Measurements from ENCODE around the gene SATB1. TPM values are rescaled to one million over a fixed set of nuclear protein-coding genes. Genes with fewer than 3 reads are reported as not detected.

Gene SATB1
- total RNA-seq, 1 donor from 2014 or later, result 3.4 TPM

- H3K36me3 ChIP-seq (ENCODE audit: control insufficient read depth, insufficient read depth, low read length), result no peaks in the 10 kb centered on the region
- peaks cover 28% of the 10 kb centered on the region for H3K27me3 ChIP-seq (ENCODE audit: control insufficient read depth, insufficient read depth, low read length)
- no peak for DNase-seq (ENCODE audit: low read depth)
- no peak overlapping the region for H3K4me3 ChIP-seq (ENCODE audit: low read depth, low read length)
- no peak for TF ChIP-seq CTCF (IDR thresholded peaks at IDR 0.05; ENCODE audit: insufficient read depth, low read length, poor library complexity, severe bottlenecking)
Measured at GRCh38 chr3:18447720-18448119, 22.6 kb upstream of the SATB1 start.

- Histone ChIP-seq H3K4me3 (ENCODE audit: low read depth, low read length) (no peak overlapping the region), H3K36me3 (ENCODE audit: control insufficient read depth, insufficient read depth, low read length) (no peaks in the 10 kb centered on the region), H3K27me3 (ENCODE audit: control insufficient read depth, insufficient read depth, low read length) (peaks cover 28% of the 10 kb centered on the region)
- no peak for TF ChIP-seq CTCF (IDR thresholded peaks at IDR 0.05; ENCODE audit: insufficient read depth, low read length, poor library complexity, severe bottlenecking)
- no peak for DNase-seq (ENCODE audit: low read depth)
Measured at GRCh38 chr3:18446149-18446825, 21.1 kb upstream of the SATB1 start.

- DNase-seq (ENCODE audit: low read depth), result no peak
- no peaks in the 10 kb centered on the region for H3K36me3 ChIP-seq (ENCODE audit: control insufficient read depth, insufficient read depth, low read length)
- H3K27me3 ChIP-seq (ENCODE audit: control insufficient read depth, insufficient read depth, low read length), result peaks cover 28% of the 10 kb centered on the region
- TF ChIP-seq CTCF (IDR thresholded peaks at IDR 0.05; ENCODE audit: insufficient read depth, low read length, poor library complexity, severe bottlenecking), result peak; percentile 5
- peak overlapping the region; percentile 34 for H3K4me3 ChIP-seq (ENCODE audit: low read depth, low read length)
Measured at GRCh38 chr3:18445401-18446148, 20.4 kb upstream of the SATB1 start.

- DNase-seq (ENCODE audit: low read depth), result no peak
- no peak for TF ChIP-seq CTCF (IDR thresholded peaks at IDR 0.05; ENCODE audit: insufficient read depth, low read length, poor library complexity, severe bottlenecking)
- Histone ChIP-seq H3K4me3 (ENCODE audit: low read depth, low read length) (peak overlapping the region; percentile 39), H3K36me3 (ENCODE audit: control insufficient read depth, insufficient read depth, low read length) (no peaks in the 10 kb centered on the region), H3K27me3 (ENCODE audit: control insufficient read depth, insufficient read depth, low read length) (peaks cover 28% of the 10 kb centered on the region)
Measured at GRCh38 chr3:18444595-18445400, 19.7 kb upstream of the SATB1 start.

- H3K27me3 ChIP-seq (ENCODE audit: control insufficient read depth, insufficient read depth, low read length), result peaks cover 28% of the 10 kb centered on the region
- DNase-seq (ENCODE audit: low read depth), result no peak
Measured at GRCh38 chr3:18443665-18444594, 18.8 kb upstream of the SATB1 start.

More at GRCh38 chr3:18443665-18444594, 18.8 kb upstream of the SATB1 start:
- H3K36me3 ChIP-seq (ENCODE audit: control insufficient read depth, insufficient read depth, low read length), result no peaks in the 10 kb centered on the region
- TF ChIP-seq CTCF (IDR thresholded peaks at IDR 0.05; ENCODE audit: insufficient read depth, low read length, poor library complexity, severe bottlenecking), result no peak
- peak overlapping the region; percentile 39 for H3K4me3 ChIP-seq (ENCODE audit: low read depth, low read length)

Measured in kidney epithelial cell (primary cell).